GM19043 (cell line): ENCODE data around the gene TMX1.

ENCODE experiments used
- ATAC-seq: cut with Tn5 transposase; IDR thresholded peaks from one replicate; pipeline ENCODE4 v1.9.1; 2021; ENCODE audit warnings: low read depth; ENCODE audit not compliant: unreplicated experiment

The TMX1 gene

DNA sequence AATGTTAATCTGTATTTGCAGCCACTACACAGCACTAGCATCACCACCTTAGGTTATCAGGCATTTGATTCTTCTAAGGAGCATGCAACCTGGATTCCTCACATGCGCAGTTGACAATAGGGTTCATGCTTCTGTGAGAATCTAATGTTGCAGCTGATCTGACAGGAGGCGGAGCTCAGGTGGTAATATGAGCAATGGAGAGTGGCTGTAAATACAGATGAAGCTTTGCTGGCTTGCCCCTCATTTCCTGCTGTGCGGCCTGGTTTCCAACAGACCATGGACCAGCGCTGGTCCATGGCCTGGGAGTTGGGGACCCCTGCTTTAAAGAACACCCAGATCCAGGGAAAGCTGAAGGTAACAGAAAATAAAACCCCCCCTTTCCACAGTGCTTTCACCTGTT, 51.0 kb downstream of the TMX1 start:
- ATAC-seq, result no peak

DNA sequence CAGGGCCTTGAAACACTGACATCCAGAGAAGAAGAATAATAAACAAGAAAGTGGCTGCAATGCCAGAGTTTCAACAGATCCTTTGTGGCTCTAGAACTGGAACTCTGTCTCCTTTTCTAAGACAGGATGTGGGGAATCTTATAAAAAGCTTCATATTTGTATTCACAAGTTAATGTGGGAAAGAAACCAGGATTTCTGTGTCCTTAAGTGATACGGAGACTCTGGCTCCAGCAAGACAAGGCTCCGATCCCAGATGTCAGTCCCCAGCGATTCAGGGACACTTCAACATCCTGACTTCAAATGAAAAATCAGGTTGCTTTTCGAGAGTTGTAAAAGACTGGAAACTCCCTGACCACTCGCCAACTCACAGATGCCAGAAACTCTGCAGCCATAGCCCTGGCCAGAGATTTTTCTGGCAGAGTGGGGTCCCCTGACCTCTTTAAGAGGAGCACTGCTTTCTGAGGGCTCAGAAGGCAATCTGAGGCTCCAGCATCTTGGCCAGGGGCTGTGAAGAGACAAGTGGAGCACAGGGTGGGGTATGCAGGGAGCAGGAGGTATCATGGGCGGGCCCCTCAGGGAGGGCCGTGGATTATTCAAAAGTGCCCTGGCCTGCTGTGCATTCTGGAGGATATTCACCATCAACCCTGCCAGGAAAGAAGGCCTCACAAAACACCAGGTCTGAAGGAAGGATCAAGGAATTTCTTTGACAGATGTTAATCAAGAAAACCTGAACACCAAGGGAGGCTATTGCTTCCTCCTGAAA, 53.3 kb downstream of the TMX1 start:
- no peak for ATAC-seq

DNA sequence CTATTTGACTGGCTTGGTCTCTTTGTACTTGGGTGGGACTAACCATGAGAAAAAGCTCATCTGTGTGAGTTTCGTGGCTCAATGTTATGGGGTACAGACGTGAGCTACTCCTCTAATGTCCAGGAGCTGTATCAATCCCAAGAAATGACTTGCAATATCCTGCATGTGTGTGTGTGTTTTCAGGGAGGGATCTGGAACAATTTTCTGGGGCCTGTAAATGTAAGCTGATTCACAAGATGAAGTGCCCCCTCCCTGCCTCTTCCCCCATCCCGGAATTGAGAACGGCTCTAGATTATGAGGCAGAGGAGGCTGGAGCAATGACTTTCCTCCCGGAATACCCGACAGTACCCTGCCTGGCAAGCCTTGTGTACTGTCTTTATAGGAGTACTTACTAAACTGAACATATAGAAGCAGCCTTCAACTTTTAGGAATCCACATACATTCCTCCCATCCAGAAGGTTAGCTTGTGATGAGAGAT, 53.9 kb downstream of the TMX1 start:
- ATAC-seq, result no peak

DNA sequence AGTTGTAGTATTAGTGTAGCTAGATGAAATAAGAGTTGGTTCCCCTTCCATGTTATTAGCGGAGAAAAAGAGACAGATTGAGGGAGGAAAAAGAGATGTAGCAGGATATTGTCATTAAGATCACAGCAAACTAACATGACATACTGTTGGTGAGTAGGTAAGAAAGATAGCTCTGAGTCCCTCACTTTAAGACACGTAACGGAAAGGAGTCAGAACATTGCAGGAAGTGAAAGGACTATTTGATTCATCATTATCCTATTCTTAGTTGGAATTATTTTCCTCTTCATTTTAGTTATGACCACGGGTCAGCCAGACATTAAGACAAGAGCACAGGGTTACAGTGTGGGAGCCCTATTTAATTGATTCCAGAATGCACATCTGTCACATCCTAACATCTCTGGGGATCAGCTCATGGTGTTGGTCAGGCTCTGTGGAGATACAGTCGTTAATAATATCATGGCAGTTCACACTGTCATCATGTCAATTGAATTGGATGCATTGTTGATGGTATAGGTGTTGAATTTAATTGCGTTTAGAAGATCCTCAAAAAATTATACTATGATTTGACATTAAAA, 55.0 kb downstream of the TMX1 start:
- peak; percentile 56 for ATAC-seq

DNA sequence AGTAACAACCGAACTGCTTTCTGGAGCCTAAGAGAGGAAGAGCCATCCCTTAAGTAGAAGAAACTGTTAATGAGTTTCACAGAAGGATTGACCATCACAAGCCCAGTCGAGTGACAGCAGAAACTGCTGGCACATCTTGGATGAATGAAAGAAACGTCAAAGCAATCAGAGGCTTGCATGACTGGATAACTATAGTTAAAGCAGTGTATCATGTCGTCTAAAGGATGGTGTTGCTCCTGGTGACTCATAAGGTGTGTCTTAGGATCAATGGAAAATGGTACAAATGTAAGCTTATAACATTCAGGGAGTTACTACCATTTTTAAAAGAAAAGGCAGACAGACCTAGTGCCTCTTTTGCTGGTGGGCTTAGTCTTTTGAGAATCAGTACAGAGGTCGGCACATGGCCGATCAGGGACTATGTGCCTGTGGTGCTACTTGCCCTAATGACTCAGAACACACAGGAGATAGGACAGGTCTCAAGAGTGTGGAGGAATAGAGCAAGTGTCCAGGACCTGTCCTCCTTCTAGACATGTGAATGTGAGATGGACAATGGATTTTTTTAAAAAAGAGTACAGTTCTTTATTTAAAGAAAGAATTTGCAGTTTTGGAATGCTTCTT, 55.7 kb downstream of the TMX1 start:
- no peak for ATAC-seq

DNA sequence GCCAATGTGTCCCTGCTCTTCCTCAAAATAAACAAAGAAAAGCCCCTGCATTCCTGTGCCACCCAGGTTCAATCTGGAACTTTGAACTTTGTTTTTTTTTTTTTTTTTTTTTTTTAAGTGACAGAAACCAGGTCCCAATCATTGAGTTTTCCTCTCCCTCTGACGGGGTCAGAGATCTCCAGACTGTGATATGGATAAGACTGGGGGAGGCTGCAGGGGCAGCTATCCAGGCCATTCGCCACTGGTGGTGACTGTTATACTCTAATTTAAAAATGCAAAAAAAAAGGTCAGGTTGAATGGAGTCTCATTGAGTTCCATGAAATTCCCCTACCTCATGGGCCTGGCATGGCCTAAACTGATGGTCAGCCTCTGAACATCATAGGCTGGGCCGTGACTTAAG, 57.0 kb downstream of the TMX1 start:
- ATAC-seq, result no peak

DNA sequence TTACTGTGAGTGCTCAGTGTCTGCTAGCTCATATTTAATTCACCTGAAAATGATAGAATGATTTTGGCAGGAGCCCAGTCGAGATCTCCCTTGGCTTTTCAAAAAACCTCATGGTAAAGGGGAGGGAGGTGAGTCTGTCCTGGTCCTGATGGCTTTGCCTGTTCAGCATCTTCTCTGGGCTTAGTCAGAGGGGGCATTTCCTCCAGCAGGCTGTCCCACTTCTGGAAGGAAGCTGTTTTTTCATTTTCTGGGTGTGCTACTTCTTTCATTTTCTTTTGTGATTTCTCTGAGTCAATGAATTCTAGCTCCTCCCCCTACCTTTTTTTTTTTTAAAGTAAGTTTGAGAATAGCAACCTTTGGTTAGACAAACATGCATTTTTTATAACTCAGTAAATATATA, 58.8 kb downstream of the TMX1 start:
- ATAC-seq, result no peak

DNA sequence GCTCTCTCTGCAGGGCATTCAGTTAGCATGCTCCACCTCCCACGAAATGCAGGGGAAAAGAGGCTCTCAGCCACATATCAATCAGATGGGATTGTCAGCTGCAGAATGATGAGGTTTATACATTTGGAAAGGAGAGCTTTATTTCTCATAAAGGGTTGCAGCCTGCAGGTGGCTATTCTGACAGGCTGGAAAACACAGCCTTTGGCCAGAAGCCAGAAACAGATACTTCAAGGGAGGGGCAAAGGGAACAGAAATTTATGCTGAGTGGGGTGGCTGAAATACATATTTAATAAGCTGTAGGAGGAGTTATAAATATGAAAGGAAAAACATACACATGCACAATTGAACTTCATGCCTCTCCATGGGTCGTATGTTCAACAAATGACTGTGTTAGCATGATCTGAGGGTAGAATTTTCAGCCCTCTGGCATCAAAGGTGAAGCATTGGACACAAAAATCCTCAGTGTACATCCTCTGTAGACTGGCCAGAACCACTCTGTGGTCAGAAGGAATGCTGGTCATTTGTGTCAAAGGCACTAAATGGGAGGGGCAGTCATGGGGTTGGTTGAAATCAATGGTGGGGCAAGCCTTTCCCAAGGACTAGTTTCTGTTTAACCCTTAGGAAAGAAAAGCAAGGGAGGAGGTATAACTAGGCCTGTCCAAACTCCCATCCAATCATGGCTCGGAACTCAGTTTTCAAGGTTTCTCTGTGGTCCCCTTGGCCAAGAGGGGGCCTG, 62.4 kb downstream of the TMX1 start:
- no peak for ATAC-seq

DNA sequence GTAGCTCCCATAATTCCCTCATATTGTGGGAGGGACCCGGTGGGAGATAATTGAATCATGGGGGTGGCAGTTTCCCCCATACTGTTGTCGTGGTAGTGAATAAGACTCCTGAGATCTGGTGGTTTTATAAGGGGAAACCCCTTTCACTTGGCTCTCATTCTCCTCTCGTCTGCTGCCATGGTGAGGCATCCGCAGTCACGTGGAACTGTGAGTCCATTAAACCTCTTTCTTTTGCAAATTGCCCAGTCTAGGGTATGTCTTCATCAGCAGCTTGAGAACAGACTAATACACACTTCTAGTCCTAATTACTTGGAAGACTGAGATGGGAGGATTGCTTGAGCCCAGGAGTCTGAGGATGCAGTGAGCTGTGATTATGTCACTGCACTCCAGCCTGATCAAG, 64.4 kb downstream of the TMX1 start:
- ATAC-seq, result no peak

DNA sequence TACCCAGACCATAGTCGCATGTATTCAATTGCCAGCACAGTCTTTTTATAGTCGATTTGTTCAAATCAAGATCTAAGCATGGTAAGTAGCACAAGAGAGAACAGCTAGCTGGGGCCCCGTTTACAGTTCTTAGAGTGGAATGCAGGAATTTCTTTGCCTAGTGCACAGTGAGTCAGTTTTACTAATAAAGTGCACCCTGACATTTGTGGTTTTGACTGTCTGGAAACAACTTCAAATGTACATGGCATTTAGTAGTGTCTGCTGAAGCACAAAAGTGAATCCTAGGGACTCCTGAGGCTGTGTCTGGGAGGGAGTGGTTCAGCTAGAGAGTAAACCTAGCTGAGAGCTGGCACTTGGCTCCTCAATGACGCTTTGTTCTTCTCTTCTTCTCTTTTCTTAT, 64.9 kb downstream of the TMX1 start:
- ATAC-seq, result no peak

DNA sequence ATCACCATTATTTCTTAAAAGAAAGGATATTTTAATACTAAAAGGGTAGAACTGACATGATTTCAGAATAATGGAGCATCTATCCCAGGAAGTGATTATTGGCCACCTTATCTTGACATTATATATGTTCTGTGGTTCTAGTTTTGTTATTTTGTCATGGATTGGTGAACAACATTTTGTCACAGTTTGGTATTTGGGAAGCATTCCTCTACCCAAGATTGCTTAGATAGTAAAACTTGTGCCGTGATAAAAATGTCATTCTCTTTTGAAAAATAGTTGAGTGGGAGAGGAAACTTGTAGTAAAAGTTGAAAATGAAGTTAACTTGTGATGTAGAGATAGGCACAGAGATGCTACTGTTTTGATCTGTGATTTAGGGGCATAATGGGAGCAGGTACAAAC, 65.7 kb downstream of the TMX1 start:
- ATAC-seq, result no peak
